Spleen (tissue), 7 donors: ENCODE data around the gene P2RY12.

ENCODE experiments used
- POLR2A ChIP-seq, 3 donors: fragments of 450-650 bp; IDR thresholded peaks; one replicate each; pipeline ENCODE4 v1.5.1; 2017; ENCODE audit warnings: antibody characterized with exemption in 3 of 3, mild to moderate bottlenecking in 1 of 3
- POLR2AphosphoS5 ChIP-seq, 3 donors: sonication (generic); formaldehyde crosslinking; IDR thresholded peaks; one replicate each; pipeline ENCODE4 v1.5.1; 2017; ENCODE audit warnings: antibody characterized with exemption in 3 of 3
- TF ChIP-seq, protein P1 (sequence below), 11 experiments: fragments of 200-600 bp in 7 of 11; fragments of 450-650 bp in 4 of 11; sonication (generic) in 4 of 11; IDR thresholded peaks in 8 of 11; conservative IDR thresholded peaks in 3 of 11; 1 replicate in 7 of 11; 2 replicates in 4 of 11; pipeline versions ENCODE4 v1.4.0 to v1.8.0; 2016 to 2021; ENCODE audit warnings: antibody characterized with exemption in 11 of 11, inconsistent platforms in 4 of 11, mild to moderate bottlenecking in 1 of 11
- donor health status: DM: no; HTN: no; CAD: no; lungs with moderate emphysema.
- donor health status: DM: no; HTN: no; CAD: no.
- donor health status: DM: no; HTN: no; CAD: no.

DNA sequence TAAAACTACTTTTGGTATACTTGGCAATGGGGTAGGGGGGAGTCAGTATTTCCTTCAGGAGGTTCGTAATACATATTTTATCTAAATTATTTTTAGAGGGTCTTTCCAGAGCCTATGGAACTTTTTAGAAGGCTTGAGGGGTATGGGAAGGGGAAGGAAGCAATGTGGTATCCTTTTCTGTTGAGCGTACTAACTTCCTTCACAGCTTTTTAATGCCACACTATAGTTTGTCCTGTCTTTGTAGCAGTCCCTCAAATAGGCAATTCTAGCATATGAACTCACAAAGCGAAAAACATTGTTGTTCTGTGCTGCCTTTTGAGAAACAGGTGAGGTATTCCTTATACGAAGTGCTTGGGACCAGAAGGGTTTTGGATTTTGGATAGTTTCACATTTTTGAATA lies 32.9 kb downstream of the P2RY12 start:
- TF ChIP-seq, protein P1, sequence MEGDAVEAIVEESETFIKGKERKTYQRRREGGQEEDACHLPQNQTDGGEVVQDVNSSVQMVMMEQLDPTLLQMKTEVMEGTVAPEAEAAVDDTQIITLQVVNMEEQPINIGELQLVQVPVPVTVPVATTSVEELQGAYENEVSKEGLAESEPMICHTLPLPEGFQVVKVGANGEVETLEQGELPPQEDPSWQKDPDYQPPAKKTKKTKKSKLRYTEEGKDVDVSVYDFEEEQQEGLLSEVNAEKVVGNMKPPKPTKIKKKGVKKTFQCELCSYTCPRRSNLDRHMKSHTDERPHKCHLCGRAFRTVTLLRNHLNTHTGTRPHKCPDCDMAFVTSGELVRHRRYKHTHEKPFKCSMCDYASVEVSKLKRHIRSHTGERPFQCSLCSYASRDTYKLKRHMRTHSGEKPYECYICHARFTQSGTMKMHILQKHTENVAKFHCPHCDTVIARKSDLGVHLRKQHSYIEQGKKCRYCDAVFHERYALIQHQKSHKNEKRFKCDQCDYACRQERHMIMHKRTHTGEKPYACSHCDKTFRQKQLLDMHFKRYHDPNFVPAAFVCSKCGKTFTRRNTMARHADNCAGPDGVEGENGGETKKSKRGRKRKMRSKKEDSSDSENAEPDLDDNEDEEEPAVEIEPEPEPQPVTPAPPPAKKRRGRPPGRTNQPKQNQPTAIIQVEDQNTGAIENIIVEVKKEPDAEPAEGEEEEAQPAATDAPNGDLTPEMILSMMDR (IDR thresholded peaks at IDR 0.05 in 8 of 11, conservative IDR thresholded peaks at IDR 0.05 in 3 of 11) = no peak
- no peak for TF ChIP-seq POLR2A (IDR thresholded peaks at IDR 0.05)
- no peak for TF ChIP-seq POLR2AphosphoS5 (IDR thresholded peaks at IDR 0.05)
